ENCODE measurements around the gene CGB2.
"Not testable (repeated sequence)": the region's sequence is repeated elsewhere in the genome, so short reads cannot be mapped to it uniquely, and the experiment has no call there.

The CGB2 gene

GRCh38 chr19:49010453-49010852 lies 21.2 kb upstream of the CGB2 start:
- no peak for DNase-seq (ENCODE audit: low read depth, low spot score)

GRCh38 chr19:49011194-49011593 lies 20.5 kb upstream of the CGB2 start:
- DNase-seq (ENCODE audit: low read depth, low spot score): no peak

GRCh38 chr19:49014123-49014869 lies 17.4 kb upstream of the CGB2 start:
- DNase-seq (ENCODE audit: low read depth, low spot score): no peak

GRCh38 chr19:49014870-49015255 lies 16.8 kb upstream of the CGB2 start:
- no peak for DNase-seq (ENCODE audit: low read depth, low spot score)

- DNase-seq (ENCODE audit: low read depth, low spot score): no peak
These were observed 15.4 kb upstream of the CGB2 start for GRCh38 chr19:49016067-49016839.

GRCh38 chr19:49017041-49017665 lies 14.5 kb upstream of the CGB2 start, which contains the start of gene LHB:
Gene LHB, minus strand, starts transcription at chr19:49017091. Its CDS starts 10 bp downstream, at chr19:49017081.
- DNase-seq (ENCODE audit: low read depth, low spot score): no peak

GRCh38 chr19:49017666-49018351 lies 13.9 kb upstream of the CGB2 start:
- DNase-seq (ENCODE audit: low read depth, low spot score): no peak

- not testable (repeated sequence) for DNase-seq (ENCODE audit: low read depth, low spot score)
These were observed 13.1 kb upstream of the CGB2 start for GRCh38 chr19:49018388-49019241.

- no peak for DNase-seq (ENCODE audit: low read depth, low spot score)
These were observed 12.3 kb upstream of the CGB2 start for GRCh38 chr19:49019242-49019932.

GRCh38 chr19:49020342-49020741 lies 11.3 kb upstream of the CGB2 start:
- DNase-seq (ENCODE audit: low read depth, low spot score): no peak

- DNase-seq (ENCODE audit: low read depth, low spot score): no peak
These were observed 10.5 kb upstream of the CGB2 start for GRCh38 chr19:49020931-49021895.

- DNase-seq (ENCODE audit: low read depth, low spot score): no peak
These were observed 9.6 kb upstream of the CGB2 start for GRCh38 chr19:49022116-49022515.

- DNase-seq (ENCODE audit: low read depth, low spot score): not testable (repeated sequence)
These were observed 7.5 kb upstream of the CGB2 start, which contains the start of gene CGB3 for GRCh38 chr19:49024233-49024632. Gene CGB3, minus strand, starts transcription at chr19:49024333. Its CDS starts 362 bp downstream, at chr19:49023971.

GRCh38 chr19:49025088-49025487 lies 6.6 kb upstream of the CGB2 start:
- DNase-seq (ENCODE audit: low read depth, low spot score): not testable (repeated sequence)

GRCh38 chr19:49025599-49025998 lies 6.1 kb upstream of the CGB2 start:
- not testable (repeated sequence) for DNase-seq (ENCODE audit: low read depth, low spot score)

- DNase-seq (ENCODE audit: low read depth, low spot score): not testable (repeated sequence)
These were observed 3.0 kb upstream of the CGB2 start for GRCh38 chr19:49028686-49029085.

GRCh38 chr19:49029749-49030148 lies 1.9 kb upstream of the CGB2 start:
- not testable (repeated sequence) for DNase-seq (ENCODE audit: low read depth, low spot score)

- DNase-seq (ENCODE audit: low read depth, low spot score): not testable (repeated sequence)
These were observed 1.4 kb upstream of the CGB2 start for GRCh38 chr19:49030323-49030722.

- not testable (repeated sequence) for DNase-seq (ENCODE audit: low read depth, low spot score)
These were observed 5.1 kb downstream of the CGB2 start, which contains the start of gene CGB1 for GRCh38 chr19:49036815-49037214. Gene CGB1, minus strand, starts transcription at chr19:49036895. Its CDS starts 184 bp downstream, at chr19:49036711.
